CD4-positive, alpha-beta T cell treated with Interleukin-10 for 1 hour (primary cell): ENCODE data around the gene BRD7.

Source experiments
- DNase-seq: peaks from one replicate; pipeline ENCODE4 v3.0.0-alpha.2; 2020

BRD7 gene

GRCh38 chr16:50303041-50303604 lies 65.7 kb downstream of the BRD7 start:
- DNase-seq = no peak

- DNase-seq = no peak
Observed at GRCh38 chr16:50302472-50303005, 66.2 kb downstream of the BRD7 start.

GRCh38 chr16:50301626-50302471 lies 66.9 kb downstream of the BRD7 start:
- DNase-seq = no peak

- DNase-seq = no peak
Observed at GRCh38 chr16:50300942-50301625, 67.7 kb downstream of the BRD7 start.

GRCh38 chr16:50299508-50300105 lies 69.2 kb downstream of the BRD7 start:
- DNase-seq = no peak

- no peak for DNase-seq
Observed at GRCh38 chr16:50298591-50299507, 69.9 kb downstream of the BRD7 start.

- DNase-seq = no peak
Observed at GRCh38 chr16:50298075-50298460, 70.7 kb downstream of the BRD7 start.

- DNase-seq = no peak
Observed at GRCh38 chr16:50297301-50298074, 71.3 kb downstream of the BRD7 start.

GRCh38 chr16:50296807-50297206 lies 72.0 kb downstream of the BRD7 start:
- DNase-seq = no peak

GRCh38 chr16:50295541-50296132 lies 73.2 kb downstream of the BRD7 start:
- DNase-seq = no peak

- DNase-seq = no peak
Observed at GRCh38 chr16:50294955-50295354, 73.8 kb downstream of the BRD7 start.

- DNase-seq = no peak
Observed at GRCh38 chr16:50293994-50294855, 74.6 kb downstream of the BRD7 start.

- no peak for DNase-seq
Observed at GRCh38 chr16:50293041-50293783, 75.6 kb downstream of the BRD7 start.

GRCh38 chr16:50292566-50292948 lies 76.2 kb downstream of the BRD7 start:
- DNase-seq = no peak

- no peak for DNase-seq
Observed at GRCh38 chr16:50291719-50292565, 76.8 kb downstream of the BRD7 start.

GRCh38 chr16:50290856-50291255 lies 77.9 kb downstream of the BRD7 start:
- no peak for DNase-seq

- no peak for DNase-seq
Observed at GRCh38 chr16:50289950-50290764, 78.6 kb downstream of the BRD7 start.
